ENCODE data around the gene REP15. TPM values are rescaled to one million over a fixed set of nuclear protein-coding genes. Genes with fewer than 3 reads are reported as not detected.
"Not testable (repeated sequence)": the region's sequence is repeated elsewhere in the genome, so short reads cannot be mapped to it uniquely, and the experiment has no call there.

Gene REP15
- total RNA-seq, 1 experiment from 2014 or later, result 1.6 TPM

- no peaks in the 10 kb centered on the region for H3K27me3 ChIP-seq
- no peak for DNase-seq
- no peaks in the 10 kb centered on the region for H3K4me1 ChIP-seq
- peak overlapping the region; percentile 72 for H3K27ac ChIP-seq
- peaks cover 16% of the 10 kb centered on the region for H3K36me3 ChIP-seq
- H3K9me3 ChIP-seq (replicated peaks), result no peaks in the 10 kb centered on the region; the same call in 1 of the 2 replicates
- H3K4me3 ChIP-seq, result peak overlapping the region; percentile 87
Observed at GRCh38 chr12:27711317-27711682, 15.1 kb downstream of the REP15 start.

- no peaks in the 10 kb centered on the region for H3K27me3 ChIP-seq
- peak overlapping the region; percentile 87 for H3K4me3 ChIP-seq
- H3K9me3 ChIP-seq (replicated peaks), result no peaks in the 10 kb centered on the region; the same call in 1 of the 2 replicates
- DNase-seq, result no peak
- peaks cover 23% of the 10 kb centered on the region for H3K36me3 ChIP-seq
- no peaks in the 10 kb centered on the region for H3K4me1 ChIP-seq
- no peak overlapping the region for H3K27ac ChIP-seq
Observed at GRCh38 chr12:27711967-27712366, 15.7 kb downstream of the REP15 start.

GRCh38 chr12:27723212-27723611 is 27.0 kb downstream of the REP15 start:
- DNase-seq, result no peak
- H3K27me3 ChIP-seq, result no peaks in the 10 kb centered on the region
- no peak overlapping the region for H3K4me3 ChIP-seq
- H3K27ac ChIP-seq, result no peak overlapping the region
- H3K9me3 ChIP-seq (replicated peaks), result no peaks in the 10 kb centered on the region
- H3K36me3 ChIP-seq, result peaks cover 58% of the 10 kb centered on the region
- H3K4me1 ChIP-seq, result no peaks in the 10 kb centered on the region

GRCh38 chr12:27730097-27730588 is 33.9 kb downstream of the REP15 start:
- Histone ChIP-seq H3K4me1 (no peaks in the 10 kb centered on the region), H3K36me3 (peaks cover 52% of the 10 kb centered on the region), H3K4me3 (no peak overlapping the region), H3K9me3 (replicated peaks) (no peaks in the 10 kb centered on the region), H3K27ac (no peak overlapping the region), H3K27me3 (no peaks in the 10 kb centered on the region)
- DNase-seq, result no peak

DNA sequence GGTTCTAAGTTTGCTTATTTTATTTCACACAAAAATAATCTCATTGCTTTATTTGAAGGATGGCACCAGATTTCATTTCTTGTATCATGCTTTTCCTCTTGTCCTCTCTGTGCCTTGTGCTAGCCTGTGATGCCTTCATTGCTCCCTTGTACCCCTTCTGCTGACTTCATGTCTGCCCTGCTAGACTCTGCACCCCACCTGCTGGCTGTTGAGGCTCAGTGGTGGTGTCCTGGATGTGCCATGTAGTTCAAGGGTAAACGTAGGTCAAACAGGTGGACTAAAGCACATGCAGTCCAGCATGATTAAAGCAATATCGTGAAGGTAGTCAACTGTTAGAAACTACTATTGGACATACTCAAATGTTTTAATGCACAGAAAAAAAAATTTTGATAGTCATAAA is 36.0 kb downstream of the REP15 start:
- no peaks in the 10 kb centered on the region for H3K4me1 ChIP-seq
- H3K9me3 ChIP-seq (replicated peaks), result no peaks in the 10 kb centered on the region
- H3K27ac ChIP-seq, result no peak overlapping the region
- H3K27me3 ChIP-seq, result no peaks in the 10 kb centered on the region
- peaks cover 56% of the 10 kb centered on the region for H3K36me3 ChIP-seq
- peak; percentile 13 to 33 for DNase-seq
- no peak overlapping the region for H3K4me3 ChIP-seq

DNA sequence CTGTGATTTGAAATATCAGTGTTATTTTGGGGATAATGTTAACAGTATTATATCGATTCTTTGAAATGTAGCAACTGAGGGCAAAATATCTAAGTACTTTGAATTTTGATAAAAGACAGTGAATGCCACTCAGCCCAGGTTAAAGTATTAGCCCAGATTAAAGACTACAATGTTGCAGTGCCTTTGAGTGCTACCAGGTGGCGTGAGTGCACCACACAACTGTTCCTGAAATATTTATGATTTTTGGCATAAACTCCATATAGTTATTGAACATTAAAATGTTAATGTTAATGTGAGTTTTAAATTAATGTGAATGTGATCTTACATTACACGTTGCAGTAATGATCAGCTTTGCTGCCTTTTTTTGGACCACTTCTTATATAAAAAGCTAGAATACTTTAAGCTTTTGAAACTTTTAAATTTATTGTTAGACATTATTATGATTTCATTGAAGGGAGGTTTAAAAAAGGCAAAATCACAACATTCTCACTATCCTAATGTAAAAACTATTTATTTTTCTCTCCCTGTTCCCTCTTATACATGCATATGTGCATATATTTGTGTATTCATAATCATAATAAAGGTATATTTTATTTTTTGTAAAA is 36.9 kb downstream of the REP15 start:
- peak in 1 of 2 experiments; percentile 65 for DNase-seq

GRCh38 chr12:27733791-27734190 is 37.5 kb downstream of the REP15 start:
- Histone ChIP-seq H3K4me3 (no peak overlapping the region), H3K4me1 (no peaks in the 10 kb centered on the region), H3K27ac (no peak overlapping the region), H3K36me3 (peaks cover 58% of the 10 kb centered on the region), H3K27me3 (no peaks in the 10 kb centered on the region), H3K9me3 (replicated peaks) (no peaks in the 10 kb centered on the region)
- DNase-seq, result no peak

More for the DNA sequence above, 36.9 kb downstream of the REP15 start:
- no peaks in the 10 kb centered on the region for H3K9me3 ChIP-seq (replicated peaks)
- peaks cover 58% of the 10 kb centered on the region for H3K36me3 ChIP-seq
- H3K4me1 ChIP-seq, result no peaks in the 10 kb centered on the region
- no peak overlapping the region for H3K4me3 ChIP-seq
- H3K27ac ChIP-seq, result no peak overlapping the region
- no peaks in the 10 kb centered on the region for H3K27me3 ChIP-seq

DNA sequence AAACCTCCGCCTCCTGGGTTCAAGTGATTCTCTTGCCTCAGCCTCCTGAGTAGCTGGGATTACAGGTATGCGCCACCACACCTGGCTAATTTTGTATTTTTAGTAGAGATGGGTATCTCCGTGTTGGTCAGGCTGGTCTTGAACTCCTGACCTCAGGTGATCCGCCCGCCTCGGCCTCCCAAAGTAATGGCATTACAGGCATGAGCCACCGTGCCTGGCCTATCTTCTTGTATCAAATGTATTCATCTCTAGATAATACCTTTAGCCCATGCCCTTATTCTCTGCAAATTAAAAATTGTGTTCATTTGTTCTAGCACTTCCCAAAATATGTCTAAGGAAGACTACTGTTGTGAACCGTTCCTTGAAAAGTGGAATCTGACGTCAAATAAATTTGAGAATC is 38.1 kb downstream of the REP15 start:
- not testable (repeated sequence) for H3K27ac ChIP-seq
- peaks cover 60% of the 10 kb centered on the region for H3K36me3 ChIP-seq

DNA sequence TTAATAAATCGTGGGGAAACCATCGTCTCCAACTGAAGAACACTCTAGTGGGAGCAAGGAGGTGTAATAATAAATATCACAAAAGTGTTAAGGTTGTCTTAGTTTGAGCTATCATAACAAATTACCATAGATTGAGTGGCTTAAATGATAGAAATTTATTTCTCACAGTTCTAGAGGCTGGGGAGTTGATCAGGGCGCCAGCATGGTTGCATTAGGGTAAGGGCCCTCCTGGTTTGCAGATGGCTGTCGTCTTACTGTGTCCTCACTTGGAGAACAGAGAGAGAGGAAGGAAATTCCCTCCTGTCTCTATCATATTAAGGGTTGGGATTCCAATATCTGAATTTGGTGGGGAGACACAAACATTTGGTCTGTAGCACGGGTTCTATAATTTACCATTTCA is 47.4 kb downstream of the REP15 start:
- H3K27me3 ChIP-seq, result no peaks in the 10 kb centered on the region
- H3K27ac ChIP-seq, result no peak overlapping the region
- H3K36me3 ChIP-seq, result peaks cover 61% of the 10 kb centered on the region
- no peak for DNase-seq
- H3K4me1 ChIP-seq, result no peaks in the 10 kb centered on the region
- H3K4me3 ChIP-seq, result no peak overlapping the region
- H3K9me3 ChIP-seq (replicated peaks), result no peaks in the 10 kb centered on the region

More for the DNA sequence above, 38.1 kb downstream of the REP15 start:
- not testable (repeated sequence) for DNase-seq; H3K4me1 ChIP-seq; H3K9me3 ChIP-seq (replicated peaks); H3K4me3 ChIP-seq; H3K27me3 ChIP-seq

DNA sequence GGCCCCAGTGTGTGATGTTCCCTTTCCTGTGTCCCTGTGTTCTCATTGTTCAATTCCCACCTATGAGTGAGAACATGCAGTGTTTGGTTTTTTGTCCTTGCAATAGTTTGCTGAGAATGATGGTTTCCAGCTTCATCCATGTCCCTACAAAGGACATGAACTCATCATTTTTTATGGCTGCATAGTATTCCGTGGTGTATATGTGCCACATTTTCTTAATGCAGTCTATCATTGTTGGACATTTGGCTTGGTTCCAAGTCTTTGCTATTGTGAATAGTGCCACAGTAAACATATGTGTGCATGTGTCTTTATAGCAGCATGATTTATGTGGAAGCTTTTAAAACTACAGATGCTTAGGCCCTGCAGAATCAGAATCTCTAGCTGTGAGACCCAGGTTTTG is 49.5 kb downstream of the REP15 start:
- H3K9me3 ChIP-seq (replicated peaks); H3K27me3 ChIP-seq; DNase-seq; H3K4me3 ChIP-seq; H3K4me1 ChIP-seq; H3K27ac ChIP-seq: not testable (repeated sequence)
- peaks cover 59% of the 10 kb centered on the region for H3K36me3 ChIP-seq

Other genes starting within 250 kb of the REP15 start
- gene SMCO2, start 249.7 kb upstream of the REP15 start, total RNA-seq (2014; rRNA removed; shearing (Covaris generic)), result not detected in 2 replicates
- gene PPFIBP1, start 172.2 kb upstream of the REP15 start, total RNA-seq (2014; rRNA removed; shearing (Covaris generic)), result 51.9 and 53.5 TPM in 2 replicates
- 83.6 and 88.3 TPM in 2 replicates for gene MRPS35, start 14.4 kb downstream of the REP15 start, total RNA-seq (2014; rRNA removed; shearing (Covaris generic))
- 24.3 and 25.9 TPM in 2 replicates for gene KLHL42, start 83.8 kb downstream of the REP15 start, total RNA-seq (2014; rRNA removed; shearing (Covaris generic))
- gene MANSC4, start 83.8 kb downstream of the REP15 start, total RNA-seq (2014; rRNA removed; shearing (Covaris generic)), result not detected in 2 replicates